RWPE1 (cell line): ENCODE data around the gene LANCL3.
"Not testable (repeated sequence)": the region's sequence is repeated elsewhere in the genome, so short reads cannot be mapped to it uniquely, and the experiment has no call there.

ENCODE experiments used
- CTCF ChIA-PET: fragments of 350-600 bp; sonication (Branson Sonifier 250); formaldehyde crosslinking; extraction: SDS; loops from one replicate; lab custom pipeline; 2021; lab: Yijun Ruan, JAX
- POLR2A ChIA-PET: fragments of 400-600 bp; formaldehyde crosslinking; extraction: SDS; loops from one replicate; lab custom pipeline; 2020; ENCODE audit warnings: antibody characterized with exemption; ENCODE audit not compliant: low non-redundant PET; lab: Yijun Ruan, JAX
- DNase-seq: peaks from one replicate; pipeline ENCODE4 v3.0.0; 2012; ENCODE audit warnings: low spot score
- H3K27ac ChIP-seq: fragments of 450-650 bp; 2 replicates; pipeline ENCODE4 v1.5.1; 2017
- TF ChIP-seq, protein P1 (sequence below): fragments of 450-650 bp; conservative IDR thresholded peaks from 2 replicates; pipeline ENCODE4 v1.5.1; 2017; ENCODE audit warnings: low read depth, mild to moderate bottlenecking

Gene LANCL3

DNA sequence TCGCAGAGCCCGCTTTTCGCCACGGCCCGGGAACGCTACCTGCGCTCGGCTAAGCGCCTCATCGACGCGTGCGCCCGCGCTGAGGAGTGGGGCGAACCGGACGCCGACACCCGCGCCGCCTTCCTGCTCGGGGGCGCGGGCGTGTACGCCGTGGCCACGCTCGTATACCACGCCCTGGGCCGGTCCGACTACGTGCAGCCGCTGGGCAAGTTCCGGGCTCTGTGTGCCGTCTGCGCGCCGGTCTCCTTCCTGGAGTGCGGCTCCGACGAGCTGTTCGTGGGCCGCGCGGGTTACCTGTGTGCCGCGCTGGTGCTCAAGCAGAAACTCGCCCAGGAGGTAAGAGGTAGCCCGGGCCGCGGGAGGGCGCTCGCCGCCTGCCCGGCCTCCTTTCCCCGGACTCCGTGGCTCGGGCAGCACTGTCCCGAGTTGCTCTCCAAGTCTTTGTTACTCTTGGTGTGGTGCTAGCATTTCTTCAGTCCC lies 687 bp downstream of the LANCL3 start:
- DNase-seq, H3K27ac ChIP-seq, POLR2A ChIA-PET: not testable (repeated sequence)
- TF ChIP-seq, protein P1, sequence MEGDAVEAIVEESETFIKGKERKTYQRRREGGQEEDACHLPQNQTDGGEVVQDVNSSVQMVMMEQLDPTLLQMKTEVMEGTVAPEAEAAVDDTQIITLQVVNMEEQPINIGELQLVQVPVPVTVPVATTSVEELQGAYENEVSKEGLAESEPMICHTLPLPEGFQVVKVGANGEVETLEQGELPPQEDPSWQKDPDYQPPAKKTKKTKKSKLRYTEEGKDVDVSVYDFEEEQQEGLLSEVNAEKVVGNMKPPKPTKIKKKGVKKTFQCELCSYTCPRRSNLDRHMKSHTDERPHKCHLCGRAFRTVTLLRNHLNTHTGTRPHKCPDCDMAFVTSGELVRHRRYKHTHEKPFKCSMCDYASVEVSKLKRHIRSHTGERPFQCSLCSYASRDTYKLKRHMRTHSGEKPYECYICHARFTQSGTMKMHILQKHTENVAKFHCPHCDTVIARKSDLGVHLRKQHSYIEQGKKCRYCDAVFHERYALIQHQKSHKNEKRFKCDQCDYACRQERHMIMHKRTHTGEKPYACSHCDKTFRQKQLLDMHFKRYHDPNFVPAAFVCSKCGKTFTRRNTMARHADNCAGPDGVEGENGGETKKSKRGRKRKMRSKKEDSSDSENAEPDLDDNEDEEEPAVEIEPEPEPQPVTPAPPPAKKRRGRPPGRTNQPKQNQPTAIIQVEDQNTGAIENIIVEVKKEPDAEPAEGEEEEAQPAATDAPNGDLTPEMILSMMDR = peak; percentile 40
- CTCF ChIA-PET = interaction anchor here (0.5 to 1.0 kb wide), 7 partner anchors 84 to 515 kb away, joined by 3 to 4 read pairs (median 3); no protein-coding TSS in a partner anchor

- POLR2A ChIA-PET, DNase-seq, H3K27ac ChIP-seq: not testable (repeated sequence)
- CTCF ChIA-PET = interaction anchor here (0.6 to 1.0 kb wide), 3 partner anchors 85 to 514 kb away, joined by 3 to 4 read pairs (median 3); no protein-coding TSS in a partner anchor
Measured at GRCh38 chrX:37573121-37573520, 1.7 kb downstream of the LANCL3 start.

DNA sequence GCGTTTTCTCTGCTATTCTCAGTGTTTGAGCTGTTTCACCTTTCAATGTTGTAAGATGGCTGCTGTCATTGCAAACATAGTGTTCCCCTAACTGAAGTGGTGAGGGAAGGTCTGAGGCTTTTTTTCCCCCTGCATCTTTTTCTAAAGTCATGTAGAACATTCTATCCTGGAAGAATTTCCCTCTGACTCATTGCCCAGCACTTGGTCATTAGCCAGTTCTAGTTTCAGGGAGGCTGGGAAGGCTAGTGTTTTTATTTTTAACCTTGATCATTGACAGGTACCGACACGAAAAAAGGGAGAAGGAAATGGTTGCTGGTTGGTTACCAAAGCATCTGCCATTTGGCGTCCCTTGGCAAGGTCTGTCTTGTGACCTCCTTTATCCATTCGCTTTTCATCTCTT lies 6.6 kb downstream of the LANCL3 start:
- ChIA-PET CTCF (no interaction called here), POLR2A (no interaction called here)
- no peak overlapping the region for H3K27ac ChIP-seq
- DNase-seq = no peak
- TF ChIP-seq, protein P1 = no peak

GRCh38 chrX:37580080-37580479 lies 8.6 kb downstream of the LANCL3 start:
- no peak overlapping the region for H3K27ac ChIP-seq
- CTCF ChIA-PET = no interaction called here
- POLR2A ChIA-PET = no interaction called here
- no peak for DNase-seq
- TF ChIP-seq, protein P1 = no peak

- H3K27ac ChIP-seq, CTCF ChIA-PET, POLR2A ChIA-PET: not testable (repeated sequence)
Measured at GRCh38 chrX:37587337-37587736, 15.9 kb downstream of the LANCL3 start.

GRCh38 chrX:37590047-37590446 lies 18.6 kb downstream of the LANCL3 start:
- TF ChIP-seq, protein P1 = no peak
- no peak overlapping the region for H3K27ac ChIP-seq
- CTCF ChIA-PET = no interaction called here
- POLR2A ChIA-PET = no interaction called here
- no peak for DNase-seq

More at GRCh38 chrX:37587337-37587736, 15.9 kb downstream of the LANCL3 start:
- DNase-seq = not testable (repeated sequence)

- H3K27ac ChIP-seq = no peak overlapping the region
- ChIA-PET POLR2A (no interaction called here), CTCF (no interaction called here)
- no peak for DNase-seq
- TF ChIP-seq, protein P1 = no peak
Measured at GRCh38 chrX:37594755-37595382, 23.4 kb downstream of the LANCL3 start.
